Measurements from ENCODE around the gene AIF1L.
"Not testable (repeated sequence)": the region's sequence is repeated elsewhere in the genome, so short reads cannot be mapped to it uniquely, and the experiment has no call there.

The AIF1L gene

GRCh38 chr9:131125038-131125287, 28.6 kb downstream of the AIF1L start:
- no peak for DNase-seq

- peak; percentile 91 for DNase-seq
Measured at GRCh38 chr9:131125288-131126058, 29.1 kb downstream of the AIF1L start, which contains the start of gene NUP214. Gene NUP214, plus strand, starts transcription at chr9:131125586. Its CDS starts 119 bp downstream, at chr9:131125705.

- DNase-seq: no peak
Measured at GRCh38 chr9:131126059-131126426, 29.7 kb downstream of the AIF1L start.

GRCh38 chr9:131129183-131129582, 32.9 kb downstream of the AIF1L start:
- DNase-seq: no peak

GRCh38 chr9:131138676-131139075, 42.3 kb downstream of the AIF1L start:
- no peak for DNase-seq

GRCh38 chr9:131140112-131140511, 43.8 kb downstream of the AIF1L start:
- DNase-seq: no peak

GRCh38 chr9:131140550-131140949, 44.2 kb downstream of the AIF1L start:
- no peak for DNase-seq

GRCh38 chr9:131142160-131142559, 45.8 kb downstream of the AIF1L start:
- no peak for DNase-seq

GRCh38 chr9:131144201-131144600, 47.9 kb downstream of the AIF1L start:
- DNase-seq: no peak

- no peak for DNase-seq
Measured at GRCh38 chr9:131145245-131145644, 48.9 kb downstream of the AIF1L start.

- no peak for DNase-seq
Measured at GRCh38 chr9:131146186-131146585, 49.9 kb downstream of the AIF1L start.

GRCh38 chr9:131148276-131148675, 51.9 kb downstream of the AIF1L start:
- no peak for DNase-seq

- no peak for DNase-seq
Measured at GRCh38 chr9:131148966-131149687, 52.8 kb downstream of the AIF1L start.

GRCh38 chr9:131149688-131150053, 53.3 kb downstream of the AIF1L start:
- DNase-seq: no peak

GRCh38 chr9:131153595-131153994, 57.3 kb downstream of the AIF1L start:
- DNase-seq: no peak

GRCh38 chr9:131158673-131159072, 62.3 kb downstream of the AIF1L start:
- DNase-seq: not testable (repeated sequence)

GRCh38 chr9:131160416-131161112, 64.2 kb downstream of the AIF1L start:
- DNase-seq: no peak

GRCh38 chr9:131161585-131161984, 65.3 kb downstream of the AIF1L start:
- no peak for DNase-seq

- DNase-seq: no peak
Measured at GRCh38 chr9:131162886-131163285, 66.6 kb downstream of the AIF1L start.

- DNase-seq: no peak
Measured at GRCh38 chr9:131165523-131165922, 69.2 kb downstream of the AIF1L start.

GRCh38 chr9:131167146-131167692, 70.9 kb downstream of the AIF1L start:
- peak; percentile 74 for DNase-seq

GRCh38 chr9:131167936-131168335, 71.6 kb downstream of the AIF1L start:
- DNase-seq: no peak

- no peak for DNase-seq
Measured at GRCh38 chr9:131169563-131170240, 73.4 kb downstream of the AIF1L start.

All from NCI-H1694 (cell line).